GM18519 (cell line): Measurements from ENCODE around the gene USP17L15.
"Not testable (repeated sequence)": the region's sequence is repeated elsewhere in the genome, so short reads cannot be mapped to it uniquely, and the experiment has no call there.

Experiments
- ATAC-seq: cut with Tn5 transposase; IDR thresholded peaks from one replicate; pipeline ENCODE4 v1.9.1; 2021; ENCODE audit warnings: mild to moderate bottlenecking, moderate library complexity; ENCODE audit not compliant: unreplicated experiment, low FRiP score

Gene USP17L15

GRCh38 chr4:9234085-9234484, at the start of gene USP17L15:
Gene USP17L15, plus strand, starts transcription at chr4:9234385. Its CDS starts 0 bp downstream, at chr4:9234385.
- ATAC-seq = not testable (repeated sequence)

DNA sequence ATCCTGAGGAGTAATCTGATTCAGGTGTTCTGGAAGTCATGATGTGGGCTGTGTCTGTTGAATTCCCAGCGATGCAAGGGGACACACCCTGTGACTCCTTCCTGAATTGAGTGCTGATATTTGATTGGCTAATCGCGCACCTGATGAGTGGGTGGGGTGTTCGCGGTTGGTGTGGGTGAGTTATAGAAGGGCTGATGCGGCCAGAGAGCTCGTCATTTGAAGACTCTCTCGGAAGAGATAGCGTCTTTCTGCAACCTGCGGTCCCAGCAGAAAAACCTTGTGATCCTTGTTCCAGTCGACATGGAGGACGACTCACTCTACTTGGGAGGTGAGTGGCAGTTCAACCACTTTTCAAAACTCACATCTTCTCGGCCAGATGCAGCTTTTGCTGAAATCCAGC, 23.8 kb upstream of the USP17L15 start, which contains the start of gene USP17L10:
USP17L10 (plus strand) TSS at position 301 of the 400 bp plus-strand sequence; CDS start at position 301, 0 bp downstream.
- ATAC-seq = not testable (repeated sequence)

DNA sequence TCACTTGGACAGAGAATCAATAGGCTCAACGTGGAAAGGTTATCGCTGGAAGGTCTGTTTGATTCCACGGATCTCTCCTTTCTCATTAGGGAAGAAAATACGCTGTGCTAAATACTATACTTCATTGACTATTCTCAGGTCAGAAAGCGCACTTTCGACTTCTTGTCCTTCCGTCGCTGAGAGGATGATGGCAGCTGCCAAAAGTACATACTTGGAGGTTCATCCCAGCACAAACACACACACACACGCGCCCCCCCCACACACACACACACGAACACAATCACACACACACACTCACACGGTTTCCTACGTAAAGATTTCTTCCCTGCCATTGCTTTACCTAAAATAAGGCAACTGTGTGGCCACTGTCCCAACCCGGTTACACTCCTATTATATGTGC, 19.5 kb upstream of the USP17L15 start:
- not testable (repeated sequence) for ATAC-seq

DNA sequence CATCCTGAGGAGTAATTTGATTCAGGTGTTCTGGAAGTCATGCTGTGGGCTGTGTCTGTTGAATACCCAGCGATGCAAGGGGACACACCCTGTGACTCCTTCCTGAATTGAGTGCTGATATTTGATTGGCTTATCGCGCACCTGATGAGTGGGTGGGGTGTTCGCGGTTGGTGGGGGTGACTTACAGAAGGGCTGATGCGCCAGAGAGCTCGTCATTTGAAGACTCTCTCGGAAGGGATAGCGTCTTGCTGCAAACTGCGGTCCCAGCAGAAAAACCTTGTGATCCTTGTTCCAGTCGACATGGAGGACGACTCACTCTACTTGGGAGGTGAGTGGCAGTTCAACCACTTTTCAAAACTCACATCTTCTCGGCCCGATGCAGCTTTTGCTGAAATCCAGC, 19.1 kb upstream of the USP17L15 start, which contains the start of gene USP17L11:
USP17L11 (plus strand) TSS at position 301 of the 400 bp plus-strand sequence; CDS start at position 301, 0 bp downstream.
- ATAC-seq = not testable (repeated sequence)

DNA sequence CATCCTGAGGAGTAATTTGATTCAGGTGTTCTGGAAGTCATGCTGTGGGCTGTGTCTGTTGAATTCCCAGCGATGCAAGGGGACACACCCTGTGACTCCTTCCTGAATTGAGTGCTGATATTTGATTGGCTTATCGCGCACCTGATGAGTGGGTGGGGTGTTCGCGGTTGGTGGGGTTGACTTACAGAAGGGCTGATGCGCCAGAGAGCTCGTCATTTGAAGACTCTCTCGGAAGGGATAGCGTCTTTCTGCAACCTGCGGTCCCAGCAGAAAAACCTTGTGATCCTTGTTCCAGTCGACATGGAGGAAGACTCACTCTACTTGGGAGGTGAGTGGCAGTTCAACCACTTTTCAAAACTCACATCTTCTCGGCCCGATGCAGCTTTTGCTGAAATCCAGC, 14.3 kb upstream of the USP17L15 start, which contains the start of gene USP17L12:
USP17L12 (plus strand) TSS at position 301 of the 400 bp plus-strand sequence; CDS start at position 301, 0 bp downstream.
- ATAC-seq = not testable (repeated sequence)

GRCh38 chr4:9224596-9224995, 9.6 kb upstream of the USP17L15 start, which contains the start of gene USP17L13:
Gene USP17L13, plus strand, starts transcription at chr4:9224896. Its CDS starts 0 bp downstream, at chr4:9224896.
- not testable (repeated sequence) for ATAC-seq

GRCh38 chr4:9230249-9230648, 3.9 kb upstream of the USP17L15 start:
- ATAC-seq = not testable (repeated sequence)

- not testable (repeated sequence) for ATAC-seq
Measured at GRCh38 chr4:9238461-9238860, 4.3 kb downstream of the USP17L15 start.

DNA sequence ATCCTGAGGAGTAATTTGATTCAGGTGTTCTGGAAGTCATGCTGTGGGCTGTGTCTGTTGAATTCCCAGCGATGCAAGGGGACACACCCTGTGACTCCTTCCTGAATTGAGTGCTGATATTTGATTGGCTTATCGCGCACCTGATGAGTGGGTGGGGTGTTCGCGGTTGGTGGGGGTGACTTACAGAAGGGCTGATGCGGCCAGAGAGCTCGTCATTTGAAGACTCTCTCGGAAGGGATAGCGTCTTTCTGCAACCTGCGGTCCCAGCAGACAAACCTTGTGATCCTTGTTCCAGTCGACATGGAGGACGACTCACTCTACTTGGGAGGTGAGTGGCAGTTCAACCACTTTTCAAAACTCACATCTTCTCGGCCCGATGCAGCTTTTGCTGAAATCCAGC, 9.4 kb downstream of the USP17L15 start, which contains the start of gene USP17L17:
USP17L17 (plus strand) TSS at position 301 of the 400 bp plus-strand sequence; CDS start at position 301, 0 bp downstream.
- not testable (repeated sequence) for ATAC-seq

- ATAC-seq = not testable (repeated sequence)
Measured at GRCh38 chr4:9247953-9248680, 13.9 kb downstream of the USP17L15 start, which contains the start of gene USP17L18. Gene USP17L18, plus strand, starts transcription at chr4:9248630. Its CDS starts 0 bp downstream, at chr4:9248630.

DNA sequence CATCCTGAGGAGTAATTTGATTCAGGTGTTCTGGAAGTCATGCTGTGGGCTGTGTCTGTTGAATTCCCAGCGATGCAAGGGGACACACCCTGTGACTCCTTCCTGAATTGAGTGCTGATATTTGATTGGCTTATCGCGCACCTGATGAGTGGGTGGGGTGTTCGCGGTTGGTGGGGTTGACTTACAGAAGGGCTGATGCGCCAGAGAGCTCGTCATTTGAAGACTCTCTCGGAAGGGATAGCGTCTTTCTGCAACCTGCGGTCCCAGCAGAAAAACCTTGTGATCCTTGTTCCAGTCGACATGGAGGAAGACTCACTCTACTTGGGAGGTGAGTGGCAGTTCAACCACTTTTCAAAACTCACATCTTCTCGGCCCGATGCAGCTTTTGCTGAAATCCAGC, 18.9 kb downstream of the USP17L15 start, which contains the start of gene USP17L19:
USP17L19 (plus strand) TSS at position 301 of the 400 bp plus-strand sequence; CDS start at position 301, 0 bp downstream.
- not testable (repeated sequence) for ATAC-seq

GRCh38 chr4:9257824-9258223, 23.6 kb downstream of the USP17L15 start, which contains the start of gene USP17L20:
Gene USP17L20, plus strand, starts transcription at chr4:9258124. Its CDS starts 0 bp downstream, at chr4:9258124.
- ATAC-seq = not testable (repeated sequence)

DNA sequence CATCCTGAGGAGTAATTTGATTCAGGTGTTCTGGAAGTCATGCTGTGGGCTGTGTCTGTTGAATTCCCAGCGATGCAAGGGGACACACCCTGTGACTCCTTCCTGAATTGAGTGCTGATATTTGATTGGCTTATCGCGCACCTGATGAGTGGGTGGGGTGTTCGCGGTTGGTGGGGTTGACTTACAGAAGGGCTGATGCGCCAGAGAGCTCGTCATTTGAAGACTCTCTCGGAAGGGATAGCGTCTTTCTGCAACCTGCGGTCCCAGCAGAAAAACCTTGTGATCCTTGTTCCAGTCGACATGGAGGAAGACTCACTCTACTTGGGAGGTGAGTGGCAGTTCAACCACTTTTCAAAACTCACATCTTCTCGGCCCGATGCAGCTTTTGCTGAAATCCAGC, 28.4 kb downstream of the USP17L15 start, which contains the start of gene USP17L21:
USP17L21 (plus strand) TSS at position 301 of the 400 bp plus-strand sequence; CDS start at position 301, 0 bp downstream.
- ATAC-seq = not testable (repeated sequence)

DNA sequence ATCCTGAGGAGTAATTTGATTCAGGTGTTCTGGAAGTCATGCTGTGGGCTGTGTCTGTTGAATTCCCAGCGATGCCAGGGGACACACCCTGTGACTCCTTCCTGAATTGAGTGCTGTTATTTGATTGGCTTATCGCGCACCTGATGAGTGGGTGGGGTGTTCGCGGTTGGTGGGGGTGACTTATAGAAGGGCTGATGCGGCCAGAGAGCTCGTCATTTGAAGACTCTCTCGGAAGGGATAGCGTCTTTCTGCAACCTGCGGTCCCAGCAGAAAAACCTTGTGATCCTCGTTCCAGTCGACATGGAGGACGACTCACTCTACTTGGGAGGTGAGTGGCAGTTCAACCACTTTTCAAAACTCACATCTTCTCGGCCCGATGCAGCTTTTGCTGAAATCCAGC, 33.1 kb downstream of the USP17L15 start, which contains the start of gene USP17L22:
USP17L22 (plus strand) TSS at position 301 of the 400 bp plus-strand sequence; CDS start at position 301, 0 bp downstream.
- not testable (repeated sequence) for ATAC-seq

DNA sequence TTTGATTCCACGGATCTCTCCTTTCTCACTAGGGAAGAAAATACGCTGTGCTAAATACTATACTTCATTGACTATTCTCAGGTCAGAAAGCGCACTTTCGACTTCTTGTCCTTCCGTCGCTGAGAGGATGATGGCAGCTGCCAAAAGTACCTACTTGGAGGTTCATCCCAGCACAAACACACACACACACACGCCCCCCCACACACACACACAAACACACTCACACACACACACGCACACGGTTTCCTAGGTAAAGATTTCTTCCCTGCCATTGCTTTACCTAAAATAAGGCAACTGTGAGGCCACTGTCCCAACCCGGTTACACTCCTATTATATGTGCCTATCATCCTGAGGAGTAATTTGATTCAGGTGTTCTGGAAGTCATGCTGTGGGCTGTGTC, 37.5 kb downstream of the USP17L15 start:
- not testable (repeated sequence) for ATAC-seq
